Activated gamma-delta T cell (primary cell): Measurements from ENCODE around the gene MAST4.

Experiments used
- DNase-seq: peaks from one replicate; lab custom pipeline; 2025; lab: John Stamatoyannopoulos, UW

MAST4 gene

DNA sequence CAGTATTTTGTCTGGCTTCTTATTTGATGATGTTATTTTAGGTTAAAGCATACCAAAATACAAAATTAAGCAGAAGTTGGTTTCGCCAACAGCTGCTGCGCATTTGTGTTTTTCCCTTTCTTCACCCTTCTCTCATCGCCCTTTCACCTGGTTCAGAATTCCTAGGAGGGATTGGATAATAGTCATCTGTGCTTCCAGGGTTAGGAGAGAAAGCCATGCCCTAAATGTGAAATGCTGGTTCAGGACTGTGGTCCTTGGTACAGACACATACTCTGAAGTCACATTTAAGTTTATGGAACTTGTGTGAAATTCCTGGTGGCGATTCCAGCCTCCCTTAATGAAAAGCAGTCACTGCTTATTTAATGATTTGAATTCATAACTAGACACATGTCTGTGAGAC, 7.7 kb downstream of the MAST4 start:
- DNase-seq: no peak

DNA sequence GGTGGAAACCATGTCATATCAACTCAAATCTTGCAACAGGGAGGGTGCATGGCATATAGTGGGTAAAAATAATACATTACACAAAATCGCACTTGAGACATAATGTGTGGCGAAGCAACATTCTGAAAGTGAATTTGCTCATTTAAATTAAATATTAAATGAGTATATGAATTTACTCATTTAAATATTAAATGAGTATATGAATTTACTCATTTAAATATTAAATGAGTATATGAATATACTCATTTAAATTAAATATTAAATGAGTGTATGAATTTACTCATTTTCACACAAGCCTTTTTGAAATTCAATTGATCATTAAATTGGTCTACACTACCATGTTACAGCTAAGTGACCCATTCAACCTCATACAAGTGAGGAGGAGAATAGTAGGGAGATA, 10.5 kb downstream of the MAST4 start:
- no peak for DNase-seq

DNA sequence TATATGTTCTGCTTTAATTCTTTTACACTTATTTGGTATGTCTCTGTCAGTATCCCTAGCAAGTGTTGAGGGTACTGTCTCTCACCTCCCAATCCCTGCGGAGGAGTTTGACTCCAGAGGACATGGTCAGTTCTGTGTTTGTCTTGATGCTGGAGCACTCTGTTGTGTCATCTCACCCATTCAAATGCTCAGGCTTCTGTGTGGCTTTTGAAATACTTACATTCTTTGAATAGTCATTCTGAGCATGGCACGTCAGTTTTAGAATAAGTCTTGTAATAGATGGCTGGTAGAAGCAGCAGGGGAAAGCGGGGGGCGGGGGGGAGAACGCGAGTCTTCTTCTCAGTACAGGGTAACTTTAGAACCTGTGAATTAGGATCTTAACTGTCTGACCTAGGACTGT, 12.3 kb downstream of the MAST4 start:
- DNase-seq: no peak

DNA sequence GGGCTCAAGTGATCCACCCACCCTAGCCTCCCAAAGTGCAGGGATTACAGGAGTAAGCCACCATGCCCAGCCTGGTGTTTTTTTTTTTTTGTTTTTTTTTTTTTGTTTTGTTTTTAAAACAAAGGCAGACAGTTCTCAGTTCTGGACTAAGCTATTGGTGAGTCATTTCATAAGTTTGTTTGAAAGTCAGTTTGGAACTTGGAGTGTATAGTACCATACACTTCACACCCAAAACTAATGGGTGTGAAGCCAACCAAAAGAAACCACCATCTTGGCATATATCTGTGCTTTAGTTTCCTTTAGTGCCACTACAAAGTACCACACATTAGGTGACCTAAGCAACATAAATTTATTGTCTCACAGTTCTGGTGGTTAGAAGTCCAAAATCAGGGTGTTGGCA, 13.4 kb downstream of the MAST4 start:
- no peak for DNase-seq

- no peak for DNase-seq
Observed at GRCh38 chr5:66612226-66612625, 16.0 kb downstream of the MAST4 start.

GRCh38 chr5:66615136-66615535, 18.9 kb downstream of the MAST4 start:
- no peak for DNase-seq

DNA sequence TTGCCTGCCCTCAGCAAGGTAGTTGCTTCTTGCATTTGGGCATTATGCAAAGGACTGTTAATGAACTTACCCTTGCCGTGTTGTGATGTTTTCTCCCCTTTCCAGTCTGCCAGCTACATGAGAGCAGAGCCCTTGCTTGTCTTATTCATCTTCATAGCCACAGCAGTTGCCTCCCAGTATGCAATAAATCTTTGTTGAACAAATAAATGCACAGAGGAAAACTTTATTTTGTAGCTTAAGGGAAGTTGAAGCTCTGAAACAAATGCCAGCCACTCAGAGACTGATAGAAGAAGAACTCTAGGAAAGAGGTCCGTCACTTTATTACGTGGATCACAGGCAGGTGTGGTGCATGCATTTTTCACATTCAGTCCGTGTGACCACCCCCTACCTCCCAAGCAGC, 19.7 kb downstream of the MAST4 start:
- no peak for DNase-seq

DNA sequence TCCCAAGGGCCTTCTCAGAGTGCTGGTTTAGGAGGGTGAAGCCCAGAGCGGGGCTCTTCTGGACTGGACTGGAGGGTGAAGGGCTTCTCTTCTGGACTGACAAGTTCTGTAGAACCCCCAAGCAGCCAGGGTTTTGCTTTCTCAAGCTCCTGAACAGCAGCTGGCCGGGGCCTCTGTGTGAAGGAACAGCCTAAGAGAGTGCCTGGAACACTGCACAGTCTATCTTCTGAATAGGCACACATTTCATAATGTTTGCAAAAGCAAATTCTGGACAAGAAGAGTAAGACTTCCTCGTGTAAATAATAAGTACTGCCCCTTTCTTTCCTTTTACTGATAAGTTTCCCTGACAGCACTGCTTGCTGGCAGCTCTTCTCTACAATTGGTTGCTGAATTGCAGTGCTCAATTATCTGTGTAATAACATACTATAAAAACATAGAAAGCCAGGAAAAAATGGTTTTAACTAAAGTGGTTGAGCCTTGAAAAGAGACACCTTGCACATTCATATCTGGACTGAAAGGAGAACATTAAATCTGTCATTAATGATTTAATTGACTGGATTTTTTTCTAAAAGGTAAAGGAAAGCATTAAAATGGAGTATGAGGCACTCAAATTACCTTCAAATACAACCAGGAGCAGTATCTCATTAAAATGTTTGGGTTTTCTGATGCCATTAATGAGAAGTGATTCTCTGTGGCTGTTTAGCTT, 20.5 kb downstream of the MAST4 start:
- DNase-seq: no peak

DNA sequence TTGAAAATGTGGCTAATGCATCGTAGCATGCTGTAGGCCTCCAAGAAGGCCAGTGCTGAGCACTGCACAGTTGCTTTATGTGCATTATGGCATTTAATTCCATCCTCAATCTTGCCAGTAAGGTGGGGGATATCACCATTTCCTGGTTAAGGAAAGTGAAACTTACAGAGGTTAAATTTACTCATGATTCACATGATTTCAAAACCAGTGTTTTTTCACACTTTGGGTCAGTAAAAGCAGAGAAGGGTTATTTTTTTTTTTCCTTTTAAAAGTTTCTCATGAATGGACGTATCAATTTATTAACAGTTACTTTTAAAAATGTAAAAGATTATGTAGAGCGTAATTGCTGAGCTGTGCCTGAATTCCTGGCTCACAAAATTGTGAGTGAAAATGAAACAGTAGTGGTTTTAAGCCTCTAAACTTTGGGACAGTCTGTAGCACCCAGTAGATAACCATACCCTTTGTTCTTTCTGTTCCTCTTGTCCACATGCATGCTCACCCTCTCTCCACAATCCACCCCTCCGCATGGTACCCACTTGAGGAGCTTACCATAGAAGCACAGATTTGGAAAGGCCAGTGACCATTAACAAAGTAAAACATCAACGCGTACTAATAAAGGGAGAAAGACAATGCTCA, 21.2 kb downstream of the MAST4 start:
- no peak for DNase-seq

GRCh38 chr5:66617991-66618768, 22.0 kb downstream of the MAST4 start:
- DNase-seq: no peak

DNA sequence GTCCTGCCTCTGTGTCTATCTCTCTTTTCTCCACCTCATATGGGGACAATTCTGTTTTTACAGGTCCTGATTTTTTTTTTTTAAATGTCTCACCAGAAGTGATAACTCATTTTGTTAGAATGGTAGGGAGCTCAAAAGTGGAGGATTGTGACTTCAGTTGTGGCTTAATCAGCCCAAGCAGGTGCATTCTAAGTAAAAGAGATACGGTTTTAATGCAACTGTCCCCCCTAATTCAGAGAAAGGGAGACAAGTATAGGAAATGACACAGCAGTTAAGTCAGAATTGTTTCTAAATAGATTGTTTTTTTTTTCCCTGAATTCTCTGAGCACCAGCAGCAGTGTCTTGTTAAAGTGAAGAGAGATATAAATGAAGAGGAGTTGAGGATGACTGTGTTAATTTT, 24.5 kb downstream of the MAST4 start:
- DNase-seq: no peak

GRCh38 chr5:66621146-66621545, 25.0 kb downstream of the MAST4 start:
- no peak for DNase-seq

GRCh38 chr5:66621736-66622135, 25.5 kb downstream of the MAST4 start:
- no peak for DNase-seq

DNA sequence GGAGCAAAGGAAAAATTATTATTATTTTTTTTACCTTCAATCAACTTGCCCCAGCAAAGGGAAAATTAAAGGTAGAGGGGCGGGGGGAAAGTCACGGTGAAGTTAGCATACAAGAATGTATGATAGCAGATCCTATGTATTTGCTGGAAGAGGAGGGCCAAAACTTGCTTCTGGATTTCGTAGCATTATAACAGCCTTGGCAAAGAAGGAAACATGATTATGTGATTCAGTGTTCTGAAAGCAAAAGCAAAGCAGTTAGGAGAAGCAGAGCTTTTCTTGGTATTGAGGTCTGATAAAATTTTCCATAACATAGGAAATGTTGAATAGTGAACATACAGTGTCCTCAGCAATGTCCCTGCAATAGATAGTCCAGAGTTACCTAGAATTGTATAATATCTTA, 32.4 kb downstream of the MAST4 start:
- no peak for DNase-seq

DNA sequence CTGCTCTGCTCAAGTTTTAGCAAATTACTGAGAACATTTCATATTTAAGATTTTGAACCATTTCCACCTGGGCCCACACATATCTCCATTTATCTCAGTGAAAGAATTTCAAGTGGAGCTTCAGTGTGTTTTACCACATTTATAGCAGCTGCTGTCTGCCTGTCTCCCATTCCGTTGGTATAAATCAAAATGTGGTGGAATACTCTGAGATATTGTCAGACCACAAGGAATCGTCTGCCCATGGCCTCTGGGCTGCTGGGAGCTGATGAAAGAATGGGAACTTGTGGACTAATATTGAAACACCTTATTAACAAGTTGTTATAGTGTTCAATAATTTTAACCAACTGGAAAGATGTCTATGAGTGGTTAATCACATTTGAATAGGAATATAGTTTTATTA, 33.3 kb downstream of the MAST4 start:
- no peak for DNase-seq

GRCh38 chr5:66633754-66634153, 37.6 kb downstream of the MAST4 start:
- DNase-seq: no peak

DNA sequence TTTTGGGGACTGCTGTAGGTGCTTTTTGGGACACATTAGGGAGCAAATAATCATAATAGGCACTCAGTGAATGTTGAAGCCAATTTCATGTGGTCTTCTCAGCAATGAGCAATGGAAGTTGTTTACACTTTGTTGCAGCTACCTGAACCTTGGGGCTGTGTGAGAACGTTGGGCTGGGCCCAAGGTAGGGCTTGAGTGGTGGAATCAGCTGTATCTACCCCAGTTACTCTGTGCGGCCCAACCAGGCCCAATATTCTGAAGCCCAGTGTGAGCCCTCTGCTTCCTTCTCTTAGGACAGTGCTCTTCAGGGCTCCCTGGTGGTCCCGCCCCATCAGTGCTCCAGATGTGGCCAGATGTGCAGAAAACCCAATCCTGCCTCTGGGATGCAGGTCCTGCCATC, 38.4 kb downstream of the MAST4 start:
- DNase-seq: no peak

DNA sequence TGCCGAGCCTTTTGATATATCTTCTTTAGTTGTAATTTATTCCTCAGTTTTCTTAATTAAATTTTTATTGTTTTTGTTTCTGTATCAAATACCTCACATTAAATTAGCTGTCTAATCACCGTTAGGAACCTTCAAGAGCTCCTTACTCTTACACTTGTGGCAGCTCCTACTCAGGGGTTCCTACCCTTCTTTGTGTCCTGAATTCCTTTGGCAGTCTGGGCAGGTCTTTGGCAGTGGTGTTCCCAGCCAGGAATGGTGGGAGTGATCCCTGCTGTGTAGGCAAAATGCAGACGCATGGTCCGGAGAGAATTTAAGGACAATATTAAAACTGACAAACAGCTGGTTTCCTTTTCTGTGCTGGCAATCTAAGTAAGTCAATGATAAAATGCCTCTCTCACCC, 41.8 kb downstream of the MAST4 start:
- DNase-seq: no peak

- no peak for DNase-seq
Observed at GRCh38 chr5:66639037-66639436, 42.8 kb downstream of the MAST4 start.

DNA sequence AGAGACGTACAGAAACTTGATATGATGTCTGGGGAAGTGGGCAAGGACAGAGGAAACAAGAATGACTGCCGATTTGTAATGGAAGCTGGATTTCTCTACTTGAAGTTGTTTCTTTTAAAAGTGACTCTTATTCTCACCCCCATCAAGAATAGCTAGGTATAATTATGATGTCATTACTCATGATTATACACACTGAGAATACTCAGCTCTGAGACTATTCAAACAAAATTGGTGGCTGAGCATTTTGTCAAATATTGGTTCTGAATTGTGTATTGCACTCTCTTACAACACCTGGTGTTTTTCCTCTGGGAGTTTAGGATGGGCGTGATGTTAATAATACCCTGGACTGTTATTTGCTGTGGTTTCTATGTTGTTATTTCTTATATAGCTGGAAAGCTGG, 46.3 kb downstream of the MAST4 start:
- no peak for DNase-seq

GRCh38 chr5:66643387-66643786, 47.2 kb downstream of the MAST4 start:
- no peak for DNase-seq

- no peak for DNase-seq
Observed at GRCh38 chr5:66644111-66644510, 47.9 kb downstream of the MAST4 start.

- no peak for DNase-seq
Observed at GRCh38 chr5:66645039-66645438, 48.8 kb downstream of the MAST4 start.
